Neural progenitor cell (in vitro differentiated cells): ENCODE data around the gene UROD.

Experiments used
- CTCF ChIP-seq: fragments of 200-600 bp; sonication (generic); IDR thresholded peaks from 2 replicates; pipeline ENCODE4 v1.5.1; 2017; ENCODE audit warnings: antibody characterized with exemption, mild to moderate bottlenecking
- EZH2 ChIP-seq: fragments of 200-600 bp; sonication (generic); IDR thresholded peaks from 2 replicates; pipeline ENCODE4 v1.6.1; 2017; ENCODE audit warnings: antibody characterized with exemption, mild to moderate bottlenecking, moderate library complexity
- EZH2phosphoT487 ChIP-seq: fragments of 200-600 bp; sonication (generic); IDR thresholded peaks from 2 replicates; pipeline ENCODE4 v1.6.1; 2017; ENCODE audit warnings: antibody characterized with exemption

DNA sequence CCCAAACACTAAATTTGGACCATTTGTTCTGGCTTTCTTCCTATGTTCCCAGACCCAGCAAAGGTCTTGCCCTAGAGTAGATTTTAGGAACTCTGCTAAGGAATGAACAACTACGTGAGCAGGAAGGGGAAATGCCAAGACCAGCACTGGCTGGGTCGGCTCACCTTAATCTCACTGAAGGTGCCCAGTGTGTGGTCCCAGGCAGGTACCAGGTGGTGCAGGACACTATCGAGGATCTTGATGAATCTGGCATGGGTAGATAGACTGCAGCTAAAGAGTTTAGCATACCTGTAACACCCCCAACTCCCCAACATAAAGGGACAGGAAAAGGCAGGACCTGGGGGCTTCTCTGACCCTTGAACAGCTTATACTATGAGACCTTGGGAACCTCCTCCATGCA, 4.0 kb upstream of the UROD start:
- TF ChIP-seq CTCF: no peak
- no peak for TF ChIP-seq EZH2
- no peak for TF ChIP-seq EZH2phosphoT487
